H1 (cell line): ENCODE results near the gene RGL1. TPM values are rescaled to one million over a fixed set of nuclear protein-coding genes. Genes with fewer than 3 reads are reported as not detected.

ENCODE experiments used
- HDAC2 ChIP-seq, 2 experiments: fragments of 300-600 bp in 1 of 2; sonication (generic) in 1 of 2; IDR thresholded peaks; 2 replicates each; pipeline ENCODE4 v1.6.1; 2011 to 2012; ENCODE audit warnings: low read depth in 2 of 2, low read length in 2 of 2, mild to moderate bottlenecking in 2 of 2, moderate library complexity in 2 of 2, borderline replicate concordance in 1 of 2, inconsistent platforms in 1 of 2
- JUN ChIP-seq: IDR thresholded peaks from 2 replicates; pipeline ENCODE4 v1.6.1; 2011; ENCODE audit warnings: low read depth, mild to moderate bottlenecking, improper control_type of control experiment, low read length
- YY1 ChIP-seq: IDR thresholded peaks from 2 replicates; pipeline ENCODE4 v1.6.1; 2011; ENCODE audit warnings: low read depth, mild to moderate bottlenecking, low read length
- polyA plus RNA-seq, 7 experiments: library from polyadenylated mRNA; depleted of rRNA in 3 of 7; stranded (reverse) in 5 of 7; unstranded in 2 of 7; fragments of >200 nt in 5 of 7; fragments of 200-250 nt in 2 of 7; gene quantifications; 1 replicate in 5 of 7; 2 replicates in 1 of 7; 4 replicates in 1 of 7; pipeline versions ENCODE4 v1.2.1 to v1.2.3, GENCODE V29; 2011 to 2013; ENCODE audit warnings: missing spikeins in 2 of 7, mixed read lengths in 2 of 7
- total RNA-seq: library from RNA; stranded (reverse); fragmentation: NEBNext Ultra II Directional; extraction: Animal tissue kit (Norgen Biotek cat#: 25700); gene quantifications from 2 replicates; pipeline ENCODE4 v1.2.1, GENCODE V29; 2021

The RGL1 gene
- total and polyA plus RNA-seq, 2 of the 8 experiments (the other 6 are each of a cell fraction or from before 2014, with no cell fraction given), result 0.98 to 2.4 TPM

GRCh38 chr1:183821309-183821888 is 16.5 kb downstream of the RGL1 start (continued):
- TF ChIP-seq HDAC2 (IDR thresholded peaks at IDR 0.05; ENCODE audit: borderline replicate concordance in 1 of 2, low read depth in 2 of 2, low read length in 2 of 2) (no peak), YY1 (no peak), JUN (no peak)
